Left cardiac atrium (tissue), 4 donors: ENCODE data around the gene SEC22B. TPM values are rescaled to one million over a fixed set of nuclear protein-coding genes. Genes with fewer than 3 reads are reported as not detected.
"Not testable (repeated sequence)": the region's sequence is repeated elsewhere in the genome, so short reads cannot be mapped to it uniquely, and the experiment has no call there.

Experiments
- ATAC-seq, 2 donors: fragments of 200-7000 bp; cut with Tn5 transposase; one replicate each; pipeline ENCODE4 v1.9.1; 2020; ENCODE audit warnings: mild to moderate bottlenecking in 2 of 2, moderate library complexity in 2 of 2
- DNase-seq: peaks from one replicate; pipeline ENCODE4 v3.0.0-alpha.2; 2020
- intact Hi-C, 2 donors: fragments of 100-400 bp; cut with DNase I; formaldehyde crosslinking; loops; one replicate each; pipeline versions ENCODE4 v1.14.1 to v1.15.1; 2022 to 2023
- total RNA-seq, 2 donors: library from RNA; stranded (reverse); fragmentation: NEBNext Ultra II Directional; extraction: Animal tissue kit (Norgen Biotek cat#: 25700); gene quantifications; one replicate each; pipeline ENCODE4 v1.2.1, GENCODE V29; 2021
- donor health status: DM: no; HTN: yes; CAD: no.
- donor health status: DM: no; HTN: yes; CAD: no; lungs with severe emphysema.
- donor health status: DM: yes; HTN: yes; CAD: no.
- donor health status: Dilated cardiomyopathy.

The SEC22B gene
- total RNA-seq, 2 donors from 2014 or later, result 18.5 to 23.7 TPM

GRCh38 chr1:120150138-120150822 lies 26.0 kb downstream of the SEC22B start:
- DNase-seq, intact Hi-C loops: not testable (repeated sequence)
- ATAC-seq, result peak in 1 of 2 donors; percentile 25

- intact Hi-C loops, result loop anchor here in 1 of 2 donors (10.0 kb wide), 1 partner anchor 195 kb away; no protein-coding TSS in a partner anchor
- not testable (repeated sequence) for ATAC-seq, DNase-seq
Measured at GRCh38 chr1:120149420-120150059, 26.8 kb downstream of the SEC22B start.

GRCh38 chr1:120145806-120146205 lies 30.5 kb downstream of the SEC22B start:
- ATAC-seq, result peak in 1 of 2 donors; percentile 7
- intact Hi-C loops, result loop anchor here in 1 of 2 donors (10.0 kb wide), 1 partner anchor 191 kb away; no protein-coding TSS in a partner anchor
- not testable (repeated sequence) for DNase-seq

- intact Hi-C loops, result loop anchor here in 1 of 2 donors (10.0 kb wide), 1 partner anchor 190 kb away; no protein-coding TSS in a partner anchor
- peak; percentile 80 to 84 for ATAC-seq
- DNase-seq, result not testable (repeated sequence)
Measured at GRCh38 chr1:120144626-120145025, 31.7 kb downstream of the SEC22B start.

- DNase-seq, result peak; percentile 21
Measured at GRCh38 chr1:120144169-120144568, 32.2 kb downstream of the SEC22B start.

GRCh38 chr1:120143334-120143733 lies 33.0 kb downstream of the SEC22B start:
- not testable (repeated sequence) for DNase-seq
- peak in 1 of 2 donors; percentile 38 for ATAC-seq
- intact Hi-C loops, result loop anchor here in 1 of 2 donors (10.0 kb wide), 1 partner anchor 189 kb away; no protein-coding TSS in a partner anchor

More at GRCh38 chr1:120144169-120144568, 32.2 kb downstream of the SEC22B start:
- not testable (repeated sequence) for ATAC-seq
- intact Hi-C loops, result loop anchor here in 1 of 2 donors (10.0 kb wide), 1 partner anchor 189 kb away; no protein-coding TSS in a partner anchor

GRCh38 chr1:120142512-120143263 lies 33.6 kb downstream of the SEC22B start:
- intact Hi-C loops, result loop anchor here in 1 of 2 donors (10.0 kb wide), 1 partner anchor 188 kb away; no protein-coding TSS in a partner anchor
- DNase-seq (peak; percentile 21), ATAC-seq (peak; percentile 75)

GRCh38 chr1:120141865-120142264 lies 34.5 kb downstream of the SEC22B start:
- ATAC-seq, result peak; percentile 50 to 58
- intact Hi-C loops, result loop anchor here in 1 of 2 donors (10.0 kb wide), 1 partner anchor 187 kb away; no protein-coding TSS in a partner anchor
- DNase-seq, result not testable (repeated sequence)

- not testable (repeated sequence) for ATAC-seq, DNase-seq
- intact Hi-C loops, result loop anchor here in 1 of 2 donors (10.0 kb wide), 1 partner anchor 186 kb away; no protein-coding TSS in a partner anchor
Measured at GRCh38 chr1:120140656-120141265, 35.6 kb downstream of the SEC22B start.

GRCh38 chr1:120136086-120136485 lies 40.2 kb downstream of the SEC22B start:
- DNase-seq, intact Hi-C loops, ATAC-seq: not testable (repeated sequence)

GRCh38 chr1:120133928-120134325 lies 42.4 kb downstream of the SEC22B start:
- intact Hi-C loops, DNase-seq, ATAC-seq: not testable (repeated sequence)

GRCh38 chr1:120133228-120133927 lies 42.9 kb downstream of the SEC22B start:
- DNase-seq (no peak), ATAC-seq (no peak)

GRCh38 chr1:120132406-120132763 lies 43.9 kb downstream of the SEC22B start:
- ATAC-seq, result peak in 1 of 2 donors; percentile 48
- intact Hi-C loops, DNase-seq: not testable (repeated sequence)

More at GRCh38 chr1:120133228-120133927, 42.9 kb downstream of the SEC22B start:
- intact Hi-C loops, result no loop called here

- DNase-seq (peak; percentile 54), ATAC-seq (peak; percentile 93 to 96)
- intact Hi-C loops, result not testable (repeated sequence)
Measured at GRCh38 chr1:120131611-120132405, 44.5 kb downstream of the SEC22B start.

GRCh38 chr1:120127921-120128320 lies 48.4 kb downstream of the SEC22B start:
- intact Hi-C loops, DNase-seq, ATAC-seq: not testable (repeated sequence)

GRCh38 chr1:120126216-120126615 lies 50.1 kb downstream of the SEC22B start:
- intact Hi-C loops, DNase-seq, ATAC-seq: not testable (repeated sequence)

- ATAC-seq, intact Hi-C loops, DNase-seq: not testable (repeated sequence)
Measured at GRCh38 chr1:120124628-120125027, 51.7 kb downstream of the SEC22B start.
